Measurements from ENCODE around the gene LYST.
"Not testable (repeated sequence)": the region's sequence is repeated elsewhere in the genome, so short reads cannot be mapped to it uniquely, and the experiment has no call there.

- TF ChIP-seq, protein P1, sequence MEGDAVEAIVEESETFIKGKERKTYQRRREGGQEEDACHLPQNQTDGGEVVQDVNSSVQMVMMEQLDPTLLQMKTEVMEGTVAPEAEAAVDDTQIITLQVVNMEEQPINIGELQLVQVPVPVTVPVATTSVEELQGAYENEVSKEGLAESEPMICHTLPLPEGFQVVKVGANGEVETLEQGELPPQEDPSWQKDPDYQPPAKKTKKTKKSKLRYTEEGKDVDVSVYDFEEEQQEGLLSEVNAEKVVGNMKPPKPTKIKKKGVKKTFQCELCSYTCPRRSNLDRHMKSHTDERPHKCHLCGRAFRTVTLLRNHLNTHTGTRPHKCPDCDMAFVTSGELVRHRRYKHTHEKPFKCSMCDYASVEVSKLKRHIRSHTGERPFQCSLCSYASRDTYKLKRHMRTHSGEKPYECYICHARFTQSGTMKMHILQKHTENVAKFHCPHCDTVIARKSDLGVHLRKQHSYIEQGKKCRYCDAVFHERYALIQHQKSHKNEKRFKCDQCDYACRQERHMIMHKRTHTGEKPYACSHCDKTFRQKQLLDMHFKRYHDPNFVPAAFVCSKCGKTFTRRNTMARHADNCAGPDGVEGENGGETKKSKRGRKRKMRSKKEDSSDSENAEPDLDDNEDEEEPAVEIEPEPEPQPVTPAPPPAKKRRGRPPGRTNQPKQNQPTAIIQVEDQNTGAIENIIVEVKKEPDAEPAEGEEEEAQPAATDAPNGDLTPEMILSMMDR (IDR thresholded peaks at IDR 0.05; ENCODE audit: insufficient read depth, low read length) = not testable (repeated sequence)
- not testable (repeated sequence) for TF ChIP-seq GABPA, POLR2AphosphoS5 (IDR thresholded peaks at IDR 0.05; ENCODE audit: low read depth)
Measured at GRCh38 chr1:235638612-235639011, 228.1 kb downstream of the LYST start.
